HG03520 (cell line): ENCODE data around the gene MAP2K2.

ENCODE experiments used
- ATAC-seq: cut with Tn5 transposase; IDR thresholded peaks from one replicate; pipeline ENCODE4 v1.9.1; 2021; ENCODE audit warnings: mild to moderate bottlenecking, moderate library complexity; ENCODE audit not compliant: unreplicated experiment

MAP2K2 gene

DNA sequence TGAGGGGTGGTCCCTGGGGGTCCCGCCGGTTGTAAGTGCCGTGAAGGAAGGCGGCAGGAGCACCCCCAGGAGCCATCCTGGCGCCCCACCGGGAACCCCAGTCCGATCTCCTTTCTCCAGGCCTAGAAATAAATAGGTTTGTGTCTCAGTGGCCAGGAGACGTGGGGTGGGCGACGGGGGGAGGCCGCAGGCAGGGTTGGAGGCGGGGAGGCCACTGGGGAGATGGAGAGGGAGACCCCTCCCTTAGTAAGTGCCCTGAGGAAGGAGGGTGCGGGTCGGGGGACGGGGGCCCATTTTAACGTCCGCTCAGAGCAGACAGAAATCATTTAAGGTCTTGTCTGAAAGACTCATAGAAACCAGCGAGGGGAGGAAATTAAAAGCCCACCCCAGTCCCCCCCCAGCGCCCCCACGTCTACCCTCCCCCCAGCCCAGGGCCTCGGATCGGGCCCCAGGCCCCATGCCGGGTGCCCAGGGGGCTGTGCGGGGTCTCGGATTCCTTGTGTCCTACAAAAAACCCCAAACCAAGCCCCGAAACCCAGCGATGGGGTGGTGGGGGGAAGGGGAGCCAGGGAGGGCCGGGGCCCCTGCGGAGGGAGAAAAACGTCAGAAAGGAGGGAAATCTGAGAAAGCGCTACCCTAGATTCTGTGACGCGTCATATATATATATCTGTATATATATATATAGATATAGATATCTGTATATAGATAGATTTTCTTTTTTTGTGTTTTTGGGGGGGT lies 76.8 kb downstream of the MAP2K2 start:
- ATAC-seq = no peak

DNA sequence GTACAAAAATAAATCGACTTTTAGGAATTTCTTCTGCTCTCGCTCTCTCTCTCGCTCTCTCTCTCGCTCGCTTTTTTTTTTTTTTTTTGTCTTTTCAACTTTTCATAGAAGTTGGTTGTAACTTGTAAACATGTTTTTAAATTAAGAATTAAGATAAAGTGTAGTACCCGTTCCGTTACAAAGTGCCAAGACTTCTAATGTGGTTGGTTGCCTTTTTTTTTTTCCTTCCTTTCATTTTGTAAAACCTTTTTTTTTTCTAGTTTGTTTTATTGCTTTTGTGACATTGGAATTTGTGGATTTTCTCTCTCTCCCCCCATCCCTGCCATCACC lies 77.6 kb downstream of the MAP2K2 start:
- ATAC-seq = no peak

DNA sequence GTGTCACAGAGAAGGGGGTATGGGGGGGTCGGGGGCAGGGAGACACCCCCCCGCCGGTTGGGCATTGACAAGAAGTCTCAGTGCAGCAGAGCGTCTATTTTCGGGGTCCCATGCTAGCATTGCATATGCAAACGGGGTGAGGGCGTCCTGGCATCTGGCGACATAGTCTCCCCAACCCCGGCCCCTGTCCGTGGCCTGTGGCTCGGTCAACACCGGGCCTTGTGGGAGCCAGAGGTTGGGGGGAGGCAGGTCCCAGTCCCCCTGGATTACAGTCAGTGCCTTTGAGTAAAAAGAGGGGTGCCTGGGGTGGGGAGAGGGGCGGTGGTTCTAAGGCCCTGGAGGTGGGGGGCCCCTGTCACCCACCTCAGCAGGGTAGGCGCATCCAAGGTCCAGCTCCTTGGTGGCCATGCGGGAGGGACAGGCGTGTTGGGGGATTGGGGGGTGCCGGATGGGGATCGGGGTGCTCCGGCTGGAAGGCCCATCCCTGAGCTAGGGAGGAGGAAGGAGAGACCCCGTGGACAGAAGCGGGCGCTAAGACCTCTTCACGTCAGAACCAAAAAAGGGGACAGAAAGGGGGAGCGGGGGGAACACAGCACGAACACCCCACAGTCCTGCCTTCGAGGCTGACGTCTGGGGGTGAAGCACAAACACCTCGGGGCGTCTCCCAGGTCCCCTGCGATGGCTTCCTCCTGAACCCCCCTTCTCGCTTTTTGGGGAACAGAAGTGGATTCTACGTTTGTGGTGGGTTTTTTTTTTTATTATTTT lies 78.1 kb downstream of the MAP2K2 start:
- ATAC-seq = no peak

DNA sequence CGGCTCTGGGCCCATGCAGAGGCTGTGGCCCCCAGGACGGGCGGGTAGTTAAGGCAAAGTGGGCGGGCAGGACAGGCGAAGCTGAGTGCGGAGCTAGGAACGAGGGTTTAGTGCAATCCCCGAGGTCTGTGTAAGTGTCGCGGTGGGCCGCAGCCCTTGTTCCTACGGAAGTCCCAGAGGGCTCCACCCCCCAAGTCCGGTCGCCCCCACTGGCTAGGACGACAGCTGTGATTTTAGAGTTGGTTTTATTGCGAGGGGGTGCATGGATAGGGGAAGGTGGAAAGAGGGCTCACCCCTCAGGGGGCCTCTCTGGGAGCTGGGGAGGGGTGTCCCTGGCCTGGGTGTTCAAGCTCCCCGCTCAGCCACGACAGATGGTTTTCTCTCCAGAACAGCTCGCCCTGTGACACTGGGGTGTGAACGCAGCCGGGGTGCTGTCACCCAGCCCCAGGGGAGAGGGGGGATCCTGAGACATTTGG lies 78.9 kb downstream of the MAP2K2 start:
- no peak for ATAC-seq

DNA sequence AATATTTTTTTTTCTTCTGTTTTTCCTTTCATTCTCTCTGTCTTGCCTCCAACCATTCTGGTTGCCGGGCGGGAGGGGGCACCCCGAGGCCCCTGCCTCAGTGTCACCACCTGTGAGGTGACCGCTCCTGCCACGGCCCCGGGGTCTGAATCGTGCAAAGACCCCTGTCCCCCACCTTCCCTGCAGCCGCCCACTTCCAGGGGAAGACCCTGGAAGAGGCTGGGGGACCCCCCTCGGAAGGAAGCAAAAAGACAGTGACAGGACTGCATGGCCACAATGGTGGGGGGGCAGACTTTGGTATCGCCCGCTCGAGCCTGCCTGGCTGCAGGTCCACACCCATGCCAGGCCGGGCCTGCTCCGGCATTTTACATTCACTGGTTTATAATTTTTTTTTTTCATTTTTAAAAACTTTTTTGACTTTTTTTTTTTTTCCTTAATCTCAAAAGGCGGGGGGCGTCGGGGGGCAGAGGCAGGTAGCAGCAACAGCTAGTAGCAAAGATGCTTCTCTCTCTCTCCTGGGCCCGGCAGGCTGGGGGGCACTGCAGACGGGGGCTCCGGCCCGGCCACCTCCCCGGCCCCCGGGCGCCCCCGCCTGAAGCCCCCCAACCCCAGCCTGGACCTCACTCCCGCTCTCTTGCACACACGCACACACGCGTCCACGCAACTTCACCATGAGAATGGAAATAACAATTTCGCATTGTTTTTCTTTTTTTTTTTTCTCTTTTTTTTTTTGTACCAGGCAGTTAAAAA lies 79.8 kb downstream of the MAP2K2 start:
- ATAC-seq = no peak

DNA sequence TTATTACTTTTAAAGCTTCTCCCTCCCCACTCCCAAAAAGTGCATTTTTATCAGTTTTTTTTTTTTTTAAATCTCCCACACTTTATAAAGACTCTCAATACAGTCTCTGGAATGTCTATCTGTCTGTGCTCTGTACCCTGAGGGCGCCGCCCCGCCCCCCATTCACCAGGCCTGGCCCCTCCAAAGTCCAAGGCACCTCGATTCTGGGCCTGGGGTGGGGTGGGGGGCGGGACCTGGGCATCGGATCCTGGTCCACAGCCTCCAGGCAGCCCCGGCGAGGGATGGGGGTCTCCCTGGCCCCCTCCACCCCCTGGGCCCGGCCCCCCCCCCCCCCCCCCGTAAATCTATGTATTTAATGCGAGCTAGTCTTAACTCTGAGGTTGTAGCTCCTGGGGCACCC lies 80.5 kb downstream of the MAP2K2 start:
- ATAC-seq = no peak

DNA sequence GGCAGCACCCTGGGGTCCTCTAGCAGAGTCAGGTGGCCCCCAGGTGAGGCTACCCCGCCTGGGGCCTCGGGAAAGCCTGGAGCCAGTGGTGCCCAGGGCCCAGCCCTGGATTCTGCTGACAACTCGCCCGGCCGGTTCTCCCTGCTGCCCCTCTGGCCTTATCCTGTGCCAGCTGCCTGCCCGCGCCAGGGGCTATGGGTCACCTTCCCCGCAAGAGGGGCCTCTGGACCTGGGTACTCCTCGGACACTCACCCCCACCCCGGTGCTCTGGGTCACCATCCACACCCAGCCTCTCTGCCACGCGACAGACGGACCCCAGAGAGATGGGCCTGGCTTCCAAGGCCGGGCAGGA lies 81.2 kb downstream of the MAP2K2 start:
- no peak for ATAC-seq

DNA sequence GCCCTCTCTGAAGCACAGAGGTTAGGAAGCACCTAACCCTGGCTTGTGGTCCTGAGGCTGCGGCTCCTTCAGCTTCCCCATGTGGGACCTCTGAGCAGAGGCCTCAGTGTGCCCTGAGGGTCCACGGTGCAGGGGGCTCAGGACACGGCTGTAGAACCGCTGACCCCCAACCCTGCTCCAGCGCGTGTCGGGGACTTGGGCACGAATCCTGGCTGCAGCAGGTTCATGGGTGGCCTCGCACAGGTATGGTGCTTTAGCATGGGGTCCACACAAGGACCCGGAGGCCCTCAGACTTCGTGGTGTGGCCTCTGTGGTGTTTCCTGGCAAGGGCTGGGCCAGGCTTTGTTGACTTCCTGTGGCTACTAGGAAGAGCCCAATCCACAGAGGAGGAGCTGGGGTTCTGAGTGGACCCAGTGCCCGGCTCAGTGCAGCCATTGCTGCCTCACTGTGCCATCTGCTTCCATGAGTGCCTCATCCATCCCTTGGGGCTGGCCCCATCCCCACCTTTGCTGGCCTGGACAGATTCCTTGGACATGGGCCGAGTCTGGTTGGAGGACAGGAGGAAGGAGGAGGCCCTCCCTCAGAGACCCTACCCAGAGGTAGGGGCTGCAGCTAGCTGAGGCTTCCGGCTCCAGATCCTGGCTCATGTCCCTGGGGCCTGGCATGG lies 81.7 kb downstream of the MAP2K2 start:
- no peak for ATAC-seq
